ENCODE results near the gene ARHGAP25. TPM values are rescaled to one million over a fixed set of nuclear protein-coding genes. Genes with fewer than 3 reads are reported as not detected.

Gene ARHGAP25
- total RNA-seq, 1 donor from 2014 or later: 5.8 TPM

GRCh38 chr2:68744366-68744912 is 9.8 kb downstream of the ARHGAP25 start:
- Histone ChIP-seq H3K4me3 (no peak overlapping the region), H3K9me3 (ENCODE audit: low read depth) (no peaks in the 10 kb centered on the region), H3K4me2 (no peak overlapping the region), H3K27ac (no peak overlapping the region), H3K4me1 (no peaks in the 10 kb centered on the region), H3K36me3 (no peaks in the 10 kb centered on the region), H4K20me1 (ENCODE audit: low read depth) (no peaks in the 10 kb centered on the region), H2AFZ (replicated peaks) (no peak overlapping the region), H3F3A (ENCODE audit: low read depth) (no peaks in the 10 kb centered on the region), H3K9ac (no peak overlapping the region), H3K79me2 (ENCODE audit: low read depth) (no peaks in the 10 kb centered on the region), H3K27me3 (no peaks in the 10 kb centered on the region)
- Mint-ChIP-seq H3K27ac (no peak overlapping the region), H3K4me3 (no peak overlapping the region), H3K9me3 (no peaks in the 10 kb centered on the region), H3K4me1 (no peaks in the 10 kb centered on the region), H3K36me3 (no peaks in the 10 kb centered on the region), H3K27me3 (ENCODE audit: insufficient read depth, low read depth) (peaks cover 7% of the 10 kb centered on the region)
- no peak for TF ChIP-seq EZH2 (IDR thresholded peaks at IDR 0.05)
- TF ChIP-seq CTCF (IDR thresholded peaks at IDR 0.05): peak; percentile 14
- DNase-seq (ENCODE audit: low spot score): no peak

GRCh38 chr2:68745006-68745405 is 10.4 kb downstream of the ARHGAP25 start:
- TF ChIP-seq EZH2 (IDR thresholded peaks at IDR 0.05) (no peak), EZH2phosphoT487 (IDR thresholded peaks at IDR 0.05) (no peak), CTCF (IDR thresholded peaks at IDR 0.05) (no peak)
- no peak overlapping the region for H3K4me3 ChIP-seq

GRCh38 chr2:68746408-68746807 is 11.8 kb downstream of the ARHGAP25 start:
- no peak overlapping the region for H3K9ac ChIP-seq
- no peak overlapping the region for H3K27ac ChIP-seq
- Mint-ChIP-seq H3K27ac (no peak overlapping the region), H3K4me3 (no peak overlapping the region), H3K36me3 (no peaks in the 10 kb centered on the region), H3K4me1 (no peaks in the 10 kb centered on the region), H3K27me3 (ENCODE audit: insufficient read depth, low read depth) (peaks cover 5% of the 10 kb centered on the region), H3K9me3 (no peaks in the 10 kb centered on the region)
- no peaks in the 10 kb centered on the region for H3K27me3 ChIP-seq
- no peak for TF ChIP-seq EZH2 (IDR thresholded peaks at IDR 0.05)
- no peaks in the 10 kb centered on the region for H4K20me1 ChIP-seq (ENCODE audit: low read depth)
- H3K36me3 ChIP-seq: no peaks in the 10 kb centered on the region
- H3K79me2 ChIP-seq (ENCODE audit: low read depth): no peaks in the 10 kb centered on the region
- no peak overlapping the region for H2AFZ ChIP-seq (replicated peaks)
- no peaks in the 10 kb centered on the region for H3K9me3 ChIP-seq (ENCODE audit: low read depth)
- no peaks in the 10 kb centered on the region for H3K4me1 ChIP-seq
- no peak overlapping the region for H3K4me3 ChIP-seq
- no peak for DNase-seq (ENCODE audit: low spot score)
- H3K4me2 ChIP-seq: no peak overlapping the region
- no peaks in the 10 kb centered on the region for H3F3A ChIP-seq (ENCODE audit: low read depth)

More at GRCh38 chr2:68745006-68745405, 10.4 kb downstream of the ARHGAP25 start:
- no peak overlapping the region for H3K9ac ChIP-seq
- H4K20me1 ChIP-seq (ENCODE audit: low read depth): no peaks in the 10 kb centered on the region
- no peaks in the 10 kb centered on the region for H3K27me3 ChIP-seq
- H3K27me3 Mint-ChIP-seq (ENCODE audit: insufficient read depth, low read depth): peaks cover 5% of the 10 kb centered on the region
- H3K27ac ChIP-seq: no peak overlapping the region
- no peak overlapping the region for H3K4me3 Mint-ChIP-seq
- no peaks in the 10 kb centered on the region for H3K36me3 Mint-ChIP-seq
- no peaks in the 10 kb centered on the region for H3K9me3 ChIP-seq (ENCODE audit: low read depth)
- no peak overlapping the region for H3K27ac Mint-ChIP-seq
- H3K4me1 ChIP-seq: no peaks in the 10 kb centered on the region
- no peaks in the 10 kb centered on the region for H3F3A ChIP-seq (ENCODE audit: low read depth)
- H2AFZ ChIP-seq (replicated peaks): no peak overlapping the region
- no peaks in the 10 kb centered on the region for H3K79me2 ChIP-seq (ENCODE audit: low read depth)
- H3K4me1 Mint-ChIP-seq: no peaks in the 10 kb centered on the region
- no peaks in the 10 kb centered on the region for H3K36me3 ChIP-seq
- no peak for DNase-seq (ENCODE audit: low spot score)
- H3K9me3 Mint-ChIP-seq: no peaks in the 10 kb centered on the region
- H3K4me2 ChIP-seq: no peak overlapping the region

- no peaks in the 10 kb centered on the region for H3K9me3 Mint-ChIP-seq
- TF ChIP-seq EZH2phosphoT487 (IDR thresholded peaks at IDR 0.05): no peak
- TF ChIP-seq EZH2 (IDR thresholded peaks at IDR 0.05): no peak
- no peak for TF ChIP-seq CTCF (IDR thresholded peaks at IDR 0.05)
Observed at GRCh38 chr2:68747413-68747812, 12.8 kb downstream of the ARHGAP25 start.

More at GRCh38 chr2:68747413-68747812, 12.8 kb downstream of the ARHGAP25 start:
- Histone ChIP-seq H3F3A (ENCODE audit: low read depth) (no peaks in the 10 kb centered on the region), H2AFZ (replicated peaks) (no peak overlapping the region), H3K4me3 (no peak overlapping the region), H4K20me1 (ENCODE audit: low read depth) (no peaks in the 10 kb centered on the region), H3K27ac (no peak overlapping the region), H3K4me2 (no peak overlapping the region), H3K27me3 (no peaks in the 10 kb centered on the region), H3K36me3 (no peaks in the 10 kb centered on the region), H3K9me3 (ENCODE audit: low read depth) (no peaks in the 10 kb centered on the region), H3K79me2 (ENCODE audit: low read depth) (no peaks in the 10 kb centered on the region), H3K9ac (no peak overlapping the region), H3K4me1 (no peaks in the 10 kb centered on the region)
- Mint-ChIP-seq H3K27ac (no peak overlapping the region), H3K4me3 (no peak overlapping the region), H3K4me1 (no peaks in the 10 kb centered on the region), H3K27me3 (ENCODE audit: insufficient read depth, low read depth) (peaks cover 5% of the 10 kb centered on the region), H3K36me3 (no peaks in the 10 kb centered on the region)
- no peak for DNase-seq (ENCODE audit: low spot score)
